RWPE1 (cell line): ENCODE results near the gene PIAS1.

Source experiments
- CTCF ChIA-PET: fragments of 350-600 bp; sonication (Branson Sonifier 250); formaldehyde crosslinking; extraction: SDS; loops from one replicate; lab custom pipeline; 2021; lab: Yijun Ruan, JAX
- POLR2A ChIA-PET: fragments of 400-600 bp; formaldehyde crosslinking; extraction: SDS; loops from one replicate; lab custom pipeline; 2020; ENCODE audit warnings: antibody characterized with exemption; ENCODE audit not compliant: low non-redundant PET; lab: Yijun Ruan, JAX
- DNase-seq: peaks from one replicate; pipeline ENCODE4 v3.0.0; 2012; ENCODE audit warnings: low spot score
- H3K27ac ChIP-seq: fragments of 450-650 bp; 2 replicates; pipeline ENCODE4 v1.5.1; 2017
- CTCF ChIP-seq: fragments of 450-650 bp; conservative IDR thresholded peaks from 2 replicates; pipeline ENCODE4 v1.5.1; 2017; ENCODE audit warnings: low read depth, mild to moderate bottlenecking

The PIAS1 gene

DNA sequence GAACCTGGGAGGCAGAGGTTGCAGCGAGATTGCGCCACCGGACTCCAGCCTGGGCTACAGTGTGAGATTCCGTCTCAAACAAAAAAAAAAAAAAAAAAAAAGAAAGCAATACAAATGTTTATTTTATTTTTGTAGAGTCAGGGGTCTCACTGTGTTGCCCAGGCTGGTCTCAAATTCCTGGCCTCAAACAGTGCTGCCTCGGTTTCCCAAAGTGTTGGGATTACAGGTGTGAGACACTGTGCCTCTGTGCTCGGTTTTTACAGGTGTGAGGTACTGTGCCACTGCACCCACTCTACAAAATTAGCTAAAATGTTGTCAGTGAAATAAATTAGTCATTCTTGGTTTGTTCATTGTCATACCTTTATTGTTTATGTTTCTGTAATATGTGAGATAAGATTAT, 5.5 kb downstream of the PIAS1 start:
- TF ChIP-seq CTCF, result no peak
- H3K27ac ChIP-seq, result no peak overlapping the region
- ChIA-PET POLR2A (no interaction called here), CTCF (no interaction called here)
- DNase-seq, result no peak

- POLR2A ChIA-PET, result no interaction called here
- CTCF ChIA-PET, result no interaction called here
- DNase-seq, result no peak
- no peak for TF ChIP-seq CTCF
- no peak overlapping the region for H3K27ac ChIP-seq
These were observed 7.1 kb downstream of the PIAS1 start for GRCh38 chr15:68061171-68061570.

DNA sequence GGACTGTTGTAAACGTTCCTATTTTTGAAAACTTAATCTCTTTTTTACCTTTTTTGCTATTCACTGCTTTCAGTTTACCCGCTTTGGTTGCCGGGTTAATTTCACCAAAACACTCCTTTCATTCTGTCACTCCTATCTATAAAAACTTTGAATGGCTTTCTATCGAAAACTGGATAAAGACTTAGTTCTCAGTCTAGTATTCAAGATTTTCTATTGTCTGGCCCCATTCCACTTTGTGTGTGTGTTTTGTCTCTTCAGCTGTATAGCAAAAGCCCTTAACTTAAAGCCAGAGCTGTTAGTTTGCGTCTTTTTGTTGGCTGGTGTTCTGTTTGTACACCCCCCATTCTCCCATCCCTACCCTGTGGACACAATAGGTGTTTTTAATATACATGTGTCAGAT, 7.5 kb downstream of the PIAS1 start:
- TF ChIP-seq CTCF, result no peak
- ChIA-PET POLR2A (no interaction called here), CTCF (no interaction called here)
- no peak for DNase-seq
- no peak overlapping the region for H3K27ac ChIP-seq

DNA sequence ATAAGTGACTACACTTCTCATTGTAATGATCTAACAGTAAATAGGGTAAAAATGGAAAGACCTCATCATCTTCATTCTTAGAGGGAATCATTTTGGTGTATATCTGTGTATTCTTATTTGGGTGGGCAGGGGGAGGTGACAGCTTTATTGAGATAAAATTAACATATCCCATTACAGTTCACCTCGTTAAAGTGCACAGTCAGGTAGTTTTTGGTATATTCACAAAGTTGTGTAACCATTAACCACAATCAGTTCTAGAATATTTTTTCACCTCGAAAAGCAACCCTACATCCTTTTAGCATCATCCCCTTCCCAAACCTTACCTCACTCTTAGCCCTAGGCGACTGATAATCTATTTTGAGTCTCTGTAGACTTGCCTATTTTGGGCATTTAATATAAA, 8.1 kb downstream of the PIAS1 start:
- POLR2A ChIA-PET, result no interaction called here
- no peak overlapping the region for H3K27ac ChIP-seq
- DNase-seq, result no peak
- no peak for TF ChIP-seq CTCF
- CTCF ChIA-PET, result no interaction called here

- DNase-seq, result no peak
- ChIA-PET CTCF (no interaction called here), POLR2A (no interaction called here)
- no peak overlapping the region for H3K27ac ChIP-seq
- TF ChIP-seq CTCF, result no peak
These were observed 8.9 kb downstream of the PIAS1 start for GRCh38 chr15:68062946-68063465.

GRCh38 chr15:68063606-68064005, 9.5 kb downstream of the PIAS1 start:
- TF ChIP-seq CTCF, result no peak
- CTCF ChIA-PET, result interaction anchor here (0.6 to 0.7 kb wide), 2 partner anchors 10 to 451 kb away, joined by 3 to 5 read pairs; no protein-coding TSS in a partner anchor
- no peak for DNase-seq
- POLR2A ChIA-PET, result no interaction called here
- H3K27ac ChIP-seq, result no peak overlapping the region
